HG02588 (cell line): ENCODE data around the gene ABCA3.
"Not testable (repeated sequence)": the region's sequence is repeated elsewhere in the genome, so short reads cannot be mapped to it uniquely, and the experiment has no call there.

Source experiments
- ATAC-seq: cut with Tn5 transposase; IDR thresholded peaks from one replicate; pipeline ENCODE4 v1.9.1; 2021; ENCODE audit warnings: mild to moderate bottlenecking, moderate library complexity; ENCODE audit not compliant: unreplicated experiment

Gene ABCA3

DNA sequence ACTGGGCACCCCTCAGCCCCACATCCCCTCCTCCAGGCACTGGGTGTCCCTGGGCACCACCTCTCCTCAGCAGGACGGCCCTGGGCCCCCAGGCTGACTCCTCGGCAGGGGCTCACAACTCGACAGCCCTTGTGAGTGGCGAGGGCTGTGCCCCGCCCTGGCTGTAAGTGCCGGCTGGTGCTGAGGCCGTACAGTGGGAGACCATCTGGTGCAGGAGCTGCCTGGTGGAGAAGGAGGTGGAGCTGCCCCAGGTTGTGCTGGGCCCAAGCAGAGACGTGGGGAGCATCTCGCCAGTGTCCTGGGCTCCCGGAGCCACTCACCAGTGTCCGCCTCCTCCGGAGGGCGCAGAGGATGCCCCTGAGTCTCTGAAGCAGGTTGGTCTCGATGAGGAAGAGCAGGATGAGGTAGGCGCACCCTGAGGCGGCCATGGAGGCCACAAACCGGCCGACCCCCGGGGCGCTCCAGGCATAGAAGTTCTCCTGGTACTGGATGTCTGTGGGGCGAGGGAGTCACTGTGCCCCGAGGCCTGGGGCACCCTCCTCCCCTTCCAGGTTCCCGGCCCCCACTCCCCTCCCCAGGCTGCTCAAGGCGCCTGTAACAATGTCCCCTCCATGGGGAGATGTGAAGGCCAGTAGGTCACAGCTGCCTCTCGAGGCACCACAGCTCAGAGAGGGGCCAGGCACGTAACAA is 57.5 kb downstream of the ABCA3 start:
- no peak for ATAC-seq

DNA sequence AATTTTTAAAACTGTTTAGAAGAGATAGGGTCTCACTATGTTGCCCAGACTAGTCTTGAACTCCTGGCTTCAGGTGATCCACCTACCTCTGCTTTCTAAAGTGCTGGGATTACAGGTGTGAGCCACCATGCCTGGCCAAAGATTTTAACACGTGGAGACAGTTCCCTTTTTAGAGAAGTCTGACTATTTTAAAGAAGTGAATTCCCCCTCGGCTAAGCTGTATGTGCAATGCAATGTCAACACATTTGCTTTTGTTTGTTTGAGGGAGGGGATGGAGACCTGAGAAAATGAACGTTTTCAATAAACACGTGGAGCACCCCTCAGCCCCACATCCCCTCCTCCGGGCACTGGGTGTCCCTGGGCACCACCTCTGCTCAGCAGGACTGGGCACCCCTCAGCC is 58.3 kb downstream of the ABCA3 start:
- no peak for ATAC-seq

DNA sequence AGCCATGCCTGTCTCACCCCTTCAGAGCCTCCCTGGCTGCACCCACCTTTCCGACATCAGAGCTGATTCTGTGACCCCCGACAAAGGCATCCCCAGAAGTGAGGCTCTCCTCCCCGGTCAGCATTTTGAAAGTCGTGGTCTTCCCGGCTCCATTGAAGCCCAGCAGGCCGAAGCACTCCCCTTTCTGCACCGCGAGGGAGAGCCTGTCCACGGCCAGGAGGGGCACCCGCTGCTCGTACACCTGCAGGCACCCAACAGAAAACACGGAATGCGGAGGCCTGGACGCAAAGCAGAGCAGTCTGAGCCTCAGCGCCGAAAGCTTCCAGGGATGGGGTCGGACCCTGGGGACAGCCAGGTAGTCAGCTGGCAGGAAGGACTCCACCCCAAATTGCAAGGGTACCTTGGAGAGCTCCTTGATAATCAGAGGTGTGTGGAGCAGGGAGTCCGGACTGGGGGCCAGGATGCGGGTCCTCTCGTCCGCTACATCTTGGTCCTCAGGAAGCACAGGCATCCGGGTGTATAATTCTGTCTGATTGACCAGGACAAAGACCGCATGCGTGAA is 59.5 kb downstream of the ABCA3 start:
- no peak for ATAC-seq

DNA sequence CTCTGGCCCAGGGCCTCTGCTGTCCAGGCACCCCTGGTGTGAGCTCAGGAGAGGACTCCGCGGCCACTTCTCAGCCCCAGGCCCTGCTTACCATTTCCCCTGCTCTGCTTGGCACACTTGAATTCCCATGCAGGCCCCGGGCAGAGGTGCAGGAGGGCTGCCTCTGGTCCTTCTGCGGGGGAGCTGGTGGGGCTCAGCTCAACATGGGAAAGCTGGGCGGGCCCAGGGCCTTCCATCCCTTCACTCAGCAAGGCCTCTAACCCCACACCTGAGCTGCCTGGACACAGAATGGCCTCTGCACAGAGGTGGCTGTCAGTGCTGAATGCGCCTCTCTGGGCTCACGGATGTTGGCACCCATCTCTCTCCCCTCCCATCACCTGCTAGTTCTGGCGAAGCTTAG is 60.1 kb downstream of the ABCA3 start:
- ATAC-seq = no peak

DNA sequence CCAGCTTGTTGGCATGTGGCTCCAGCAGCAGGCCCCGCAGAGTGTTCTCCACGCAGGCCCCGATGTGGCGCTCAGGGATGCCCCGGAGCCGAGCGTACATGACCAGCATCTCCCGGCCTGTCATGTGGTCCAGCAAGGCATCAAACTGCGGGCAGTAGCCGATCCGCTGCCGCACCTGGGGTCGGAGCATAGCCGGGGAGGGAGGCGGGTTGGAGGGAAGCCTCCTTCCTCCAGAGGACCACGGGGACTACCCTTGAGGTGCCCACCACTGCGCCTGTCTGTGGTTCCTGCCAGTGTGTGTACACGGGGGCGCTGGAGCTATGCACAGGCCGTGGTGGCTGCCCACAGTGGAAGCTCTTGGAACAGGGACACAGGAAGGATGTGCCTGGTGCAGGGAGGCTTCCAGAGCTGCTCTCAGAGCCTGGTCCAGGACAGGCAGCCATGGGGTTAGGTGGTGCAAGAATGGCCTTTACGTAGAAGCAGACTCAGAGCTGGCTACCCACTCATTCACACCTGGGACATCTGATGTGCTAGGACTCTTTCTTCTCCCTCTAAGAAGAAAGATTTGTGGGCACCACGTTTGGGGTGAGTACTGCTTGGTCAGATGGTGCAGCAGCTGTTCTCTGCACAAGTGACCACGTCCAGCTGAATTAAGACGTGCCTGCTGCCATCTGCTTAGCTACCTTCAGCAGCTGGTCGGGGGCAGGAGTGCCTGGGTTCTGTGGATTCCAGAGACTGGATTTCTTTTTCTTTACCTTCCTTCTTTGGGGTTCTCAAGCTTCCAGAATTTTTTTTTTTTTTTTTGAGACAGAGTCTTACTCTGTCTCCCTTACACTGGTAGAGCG is 61.4 kb downstream of the ABCA3 start:
- no peak for ATAC-seq

DNA sequence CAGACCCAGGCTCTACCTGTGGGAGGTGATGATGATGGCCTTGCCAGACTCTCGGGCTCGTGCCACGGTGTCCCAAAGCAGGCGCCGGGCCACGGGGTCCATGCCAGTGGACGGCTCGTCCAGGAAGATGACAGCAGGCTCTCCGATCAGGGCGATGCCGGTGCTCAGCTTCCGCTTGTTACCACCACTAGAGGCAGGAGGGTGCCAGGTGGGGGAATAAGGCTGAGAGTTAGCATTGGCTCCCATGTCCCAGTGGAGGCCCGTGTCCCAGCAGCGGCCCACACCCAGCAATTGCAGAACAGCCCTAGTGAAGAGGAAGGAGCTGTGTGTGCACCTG is 62.3 kb downstream of the ABCA3 start:
- ATAC-seq = no peak

DNA sequence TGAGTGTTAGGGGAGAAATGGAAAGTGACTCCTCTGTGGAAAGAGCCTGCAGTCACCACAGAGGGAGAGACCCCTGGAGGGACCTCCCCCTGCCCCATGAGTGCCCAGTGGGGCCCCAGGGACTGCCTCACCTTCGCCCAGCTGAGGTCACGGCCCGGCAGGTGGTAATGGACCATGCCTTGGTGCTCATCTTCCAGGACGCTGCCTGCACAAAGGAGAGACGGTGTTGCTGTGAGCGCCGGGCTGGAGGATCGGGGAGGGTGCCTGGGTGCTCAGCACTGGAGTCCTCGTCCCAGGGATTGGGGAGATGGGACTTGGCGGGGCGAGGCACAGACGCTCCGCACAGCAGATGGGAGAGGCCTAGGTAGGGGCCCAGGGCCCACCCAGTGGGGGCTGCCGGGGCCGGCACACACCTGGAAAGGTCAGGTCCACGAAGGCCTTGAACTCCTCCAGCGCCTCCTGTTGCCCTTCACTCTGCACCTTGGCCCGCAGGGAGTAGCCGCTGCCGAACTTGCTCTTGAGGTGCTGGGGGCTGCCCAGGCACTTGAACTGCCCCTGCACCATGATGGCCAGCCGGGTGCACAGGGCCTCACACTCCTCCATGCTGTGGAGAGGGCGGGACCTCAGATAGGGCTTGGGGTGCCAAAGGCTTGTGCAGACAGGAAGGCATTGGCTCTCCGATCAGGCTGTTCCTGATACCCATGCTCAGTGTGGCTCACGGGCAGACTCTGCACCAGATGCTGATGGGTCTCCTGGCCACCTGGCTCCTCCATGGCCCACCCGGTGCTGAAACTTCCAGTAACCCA is 62.9 kb downstream of the ABCA3 start:
- ATAC-seq = no peak

DNA sequence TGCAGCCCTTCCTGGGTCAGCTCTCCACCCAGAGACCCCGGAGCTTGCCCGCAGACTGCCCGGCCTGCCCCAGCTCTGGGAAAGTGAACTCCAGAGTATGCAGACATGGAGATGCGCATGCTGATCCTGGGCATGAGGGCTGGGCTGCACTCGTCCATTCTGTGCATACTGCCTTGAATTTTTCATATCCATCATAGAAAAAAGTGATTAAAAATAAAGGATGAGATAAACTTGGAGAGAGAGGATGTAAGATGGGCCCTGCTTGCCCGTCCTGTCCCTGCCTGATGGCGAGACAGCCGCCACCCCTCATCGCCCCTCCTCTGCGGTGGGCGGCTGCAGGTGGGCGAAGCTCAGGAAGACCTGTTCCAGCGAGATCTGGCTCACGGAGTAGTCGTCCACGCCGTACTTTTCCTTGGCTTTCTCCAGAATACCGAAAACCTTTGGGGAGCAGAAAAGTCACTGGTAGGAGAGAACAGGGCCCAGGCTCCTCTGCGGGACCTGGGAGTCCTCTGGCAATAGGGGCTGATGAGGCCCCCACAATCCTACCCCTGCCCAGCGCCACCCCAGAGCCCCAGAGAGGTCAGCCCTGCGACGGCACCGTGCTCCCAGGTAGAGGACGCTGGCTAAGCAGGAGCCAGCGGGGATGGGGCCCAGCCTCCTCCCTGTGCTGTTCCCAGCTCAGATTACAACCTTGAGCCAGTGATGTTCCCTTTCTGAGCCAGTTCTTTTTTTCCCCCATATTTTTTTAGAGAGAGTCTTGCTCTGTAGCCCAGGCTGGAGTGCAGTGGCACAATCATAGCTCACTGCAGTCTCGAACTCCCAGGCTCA is 63.9 kb downstream of the ABCA3 start:
- ATAC-seq = no peak

DNA sequence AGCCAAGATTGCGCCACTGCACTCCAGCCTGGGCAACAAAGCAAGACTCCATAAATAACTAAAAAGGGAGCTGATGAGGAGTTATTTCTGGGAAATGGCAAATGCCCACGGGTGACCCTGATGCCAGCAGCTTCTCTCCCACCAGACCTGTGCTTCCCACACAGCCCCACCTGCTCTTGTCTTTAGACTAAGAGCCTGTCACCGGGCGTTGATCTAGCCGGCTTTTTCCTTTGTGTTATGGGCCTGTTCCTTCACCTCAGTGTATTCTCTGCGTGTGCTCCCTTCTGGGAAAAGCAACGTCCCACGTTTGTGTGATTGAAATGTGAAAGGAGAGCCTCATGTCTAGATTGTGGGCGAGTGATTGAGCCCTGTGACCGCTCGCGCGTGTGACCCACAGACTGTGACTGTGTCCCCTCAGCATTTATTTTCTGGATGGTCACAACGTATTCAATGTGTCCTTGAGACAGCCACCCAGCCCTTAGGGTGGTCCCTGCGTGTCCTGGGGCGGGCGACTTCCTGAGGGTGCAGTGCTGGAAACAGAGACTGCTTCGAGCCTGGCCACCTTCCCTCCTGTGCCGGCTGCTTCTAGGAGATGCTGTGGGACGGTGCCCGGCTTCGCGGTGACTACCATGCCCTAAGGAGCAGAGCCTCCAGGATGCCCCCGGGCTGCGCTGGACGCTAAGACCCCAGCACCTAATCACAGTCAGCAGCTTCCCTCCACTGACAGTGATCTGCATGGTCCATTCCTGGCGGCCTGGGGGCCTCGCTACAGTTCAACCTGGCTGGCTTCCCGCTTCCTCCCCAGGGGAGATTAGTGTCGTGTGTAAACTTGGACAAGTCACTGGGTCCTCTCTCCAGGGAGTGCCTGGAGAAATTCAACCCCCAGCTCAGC is 64.8 kb downstream of the ABCA3 start:
- no peak for ATAC-seq

DNA sequence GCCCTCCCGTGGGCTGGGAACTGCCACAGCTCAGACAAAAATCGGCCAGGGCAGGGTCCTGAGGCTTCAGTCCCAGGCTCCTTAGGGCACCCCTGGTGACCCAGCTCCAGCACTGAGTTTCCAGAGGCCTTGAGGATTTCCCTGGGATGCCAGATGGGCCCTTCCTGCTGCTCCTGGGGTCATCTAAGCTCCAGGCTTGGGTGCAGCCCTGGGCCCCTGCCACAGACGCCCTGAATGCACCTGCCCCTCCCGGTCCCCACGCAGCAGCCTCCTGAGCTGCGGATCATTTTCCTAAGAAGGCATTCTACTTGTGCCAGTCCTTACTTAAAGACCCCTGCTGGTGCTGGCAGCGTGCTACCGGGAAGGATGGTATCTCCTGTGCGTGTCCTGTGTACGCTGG is 66.6 kb downstream of the ABCA3 start:
- ATAC-seq = no peak

DNA sequence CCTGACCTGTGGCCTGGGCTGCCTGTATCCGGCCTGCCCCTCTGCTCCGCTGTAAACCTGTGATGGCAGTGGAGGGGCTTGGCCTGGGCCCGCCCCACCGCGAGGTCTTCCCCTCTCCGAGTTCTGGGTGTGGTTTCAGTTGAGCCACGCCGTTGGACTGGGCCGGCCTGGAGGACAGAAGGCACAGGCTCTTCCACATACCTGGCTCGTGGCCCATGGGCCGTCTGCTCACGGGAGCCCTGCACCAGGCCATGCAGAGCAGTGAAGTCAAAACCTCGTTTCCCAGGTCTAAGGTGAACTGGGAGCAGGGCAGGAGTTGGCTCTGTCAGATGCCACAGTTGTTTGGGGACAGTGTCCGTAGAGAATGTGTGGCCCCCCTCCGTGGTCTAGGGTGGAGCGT is 67.0 kb downstream of the ABCA3 start:
- ATAC-seq = no peak

DNA sequence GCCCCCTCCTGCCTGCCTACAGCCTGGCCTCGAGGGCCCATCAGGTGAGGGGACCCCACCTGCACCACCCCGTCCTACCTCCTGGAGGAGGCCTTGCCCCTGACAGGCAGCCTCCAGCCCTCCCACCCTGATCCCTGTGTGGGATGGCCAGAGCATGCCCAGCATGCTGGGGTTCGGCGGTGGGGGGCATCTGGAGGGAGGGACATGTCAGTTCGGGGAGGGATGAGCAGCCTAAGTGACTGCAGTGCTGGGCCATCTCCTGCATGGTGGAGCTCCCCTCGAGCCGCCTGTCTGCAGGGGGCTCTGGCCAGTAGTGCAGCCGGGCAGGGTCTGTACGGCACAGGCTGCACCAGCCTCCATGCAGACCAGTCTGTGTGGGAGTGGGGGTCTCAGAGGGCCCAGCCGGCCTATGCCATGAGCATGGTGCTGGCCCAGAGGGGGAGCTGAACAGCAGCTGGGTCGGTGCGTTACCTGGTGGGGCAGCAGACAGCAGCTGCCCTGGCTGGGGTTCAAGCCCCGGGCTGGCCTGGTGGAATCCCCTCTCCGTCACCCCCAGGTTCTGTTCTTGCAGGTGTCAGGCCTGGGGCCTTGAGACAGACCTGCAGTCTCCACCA is 68.6 kb downstream of the ABCA3 start:
- ATAC-seq = no peak

DNA sequence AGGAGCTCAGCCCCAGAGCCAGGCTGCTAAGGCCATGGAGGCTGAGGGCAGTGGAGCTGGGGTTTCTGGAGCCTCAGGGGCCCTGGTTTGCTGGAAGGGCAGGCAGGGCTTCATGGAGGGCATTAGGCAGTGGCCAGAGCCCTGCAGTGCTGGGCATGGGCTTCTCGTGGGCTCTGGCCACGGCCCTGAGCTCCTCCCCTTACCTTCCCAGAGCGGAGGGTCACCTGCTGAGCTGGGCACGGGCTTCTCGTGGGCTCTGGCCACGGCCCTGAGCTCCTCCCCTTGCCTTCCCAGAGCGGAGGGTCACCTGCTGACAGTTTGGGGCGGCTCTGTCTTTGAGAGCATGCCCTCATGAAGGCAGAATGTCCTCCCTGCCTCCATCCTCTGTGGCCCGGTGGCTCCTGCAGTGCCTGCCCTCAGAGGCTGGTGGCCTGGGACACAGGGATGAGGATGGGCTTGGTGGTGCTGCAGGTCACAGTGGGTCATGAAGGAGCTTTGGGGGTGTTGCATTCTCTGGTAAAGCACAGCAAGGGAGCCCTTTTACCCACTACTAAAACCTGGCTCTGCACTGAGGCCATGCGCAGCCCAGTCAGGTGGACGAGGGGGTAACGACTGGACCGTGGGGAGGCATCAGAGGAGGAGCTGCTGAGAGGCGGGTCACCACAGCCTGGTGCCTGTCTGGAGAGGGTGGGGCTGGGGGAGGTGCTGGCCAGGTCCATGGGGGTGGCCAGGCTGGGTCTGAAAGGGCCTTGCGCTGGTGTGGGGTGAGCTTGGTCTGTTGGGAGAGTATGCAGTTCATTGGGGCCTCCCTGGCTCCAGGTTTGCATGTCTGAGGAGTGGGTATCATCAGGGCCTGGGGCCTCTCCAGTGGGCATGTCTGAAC is 69.7 kb downstream of the ABCA3 start:
- no peak for ATAC-seq

DNA sequence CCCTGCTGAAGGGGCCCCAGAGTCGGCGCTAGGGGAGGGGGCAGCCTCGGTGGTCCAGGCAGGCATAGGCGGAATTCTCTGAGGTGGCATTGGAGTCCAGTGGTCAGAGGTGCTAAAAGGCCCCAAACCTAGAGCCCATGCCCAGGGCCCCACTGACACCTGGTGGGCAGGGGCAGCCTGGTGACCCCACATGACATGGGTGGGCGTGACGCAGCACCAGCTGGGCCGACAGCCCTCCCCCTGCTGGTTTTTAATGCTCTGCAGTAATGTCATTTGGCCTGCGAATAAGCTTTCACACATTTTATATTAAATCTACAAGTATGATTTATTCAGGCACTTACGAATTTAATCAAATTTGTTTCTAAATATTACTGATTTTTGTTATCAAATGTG is 70.5 kb downstream of the ABCA3 start:
- no peak for ATAC-seq

DNA sequence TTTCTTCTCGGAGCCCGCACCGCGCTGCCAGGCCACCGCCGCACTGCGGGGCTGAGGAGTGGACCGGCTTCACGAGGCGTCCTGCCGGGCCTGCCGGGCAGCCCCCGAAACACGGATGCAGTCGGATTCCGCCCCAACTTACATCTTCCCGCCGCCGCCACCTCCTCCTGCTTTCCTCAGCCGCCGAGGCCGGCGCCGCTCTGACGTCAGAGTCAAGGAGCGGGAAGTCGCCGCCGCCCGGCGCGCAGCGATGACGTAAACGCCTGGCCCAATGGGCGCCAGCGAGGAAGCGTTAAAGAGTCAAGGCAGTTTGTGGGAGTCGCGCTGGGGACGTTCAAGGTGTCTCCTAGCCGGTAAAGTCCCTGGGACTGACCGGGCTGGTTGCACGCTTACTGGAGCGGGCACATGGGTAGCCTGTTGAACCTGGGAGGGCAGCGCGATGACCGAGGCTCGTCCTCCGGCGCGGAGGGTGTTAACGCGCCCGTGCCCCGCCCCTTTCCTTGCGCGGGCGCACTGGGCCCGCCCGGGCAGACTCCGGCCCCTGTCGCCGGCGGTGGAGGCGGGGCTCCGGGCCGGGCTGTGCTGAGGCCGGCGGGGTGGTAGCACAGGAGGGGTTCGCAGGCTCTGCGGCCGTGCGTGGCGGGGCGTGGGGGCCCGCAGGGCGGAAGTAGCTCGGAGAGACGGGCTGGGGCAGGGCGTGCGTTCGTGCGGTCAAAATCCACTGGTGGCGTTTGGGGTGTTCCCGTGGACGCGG is 72.4 kb downstream of the ABCA3 start, which contains the start of gene RNPS1:
Gene RNPS1, minus strand, starts transcription at position 214 of the 754 bp plus-strand sequence. CDS start 3,483 bp downstream, outside the sequence.
- ATAC-seq = peak; percentile 72

DNA sequence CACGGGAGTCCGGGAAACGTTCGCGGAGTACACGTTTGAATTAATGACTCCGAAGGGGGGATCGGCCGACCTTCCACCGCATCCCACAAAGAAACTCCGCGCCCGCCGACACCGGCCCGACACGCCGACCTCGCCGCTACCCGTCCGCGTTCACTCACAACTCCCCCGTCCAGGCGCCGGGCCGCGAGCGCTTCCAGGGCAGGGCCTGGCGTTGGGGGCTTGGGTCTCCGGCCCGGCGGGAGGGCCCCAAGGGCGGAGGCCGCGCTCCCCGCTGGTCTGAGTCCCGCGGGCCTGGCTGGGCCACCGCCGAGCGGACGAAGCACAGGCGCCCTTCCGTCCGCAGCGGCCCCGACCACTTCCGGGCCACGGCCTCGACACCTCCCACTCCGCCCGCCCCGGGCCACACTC is 73.0 kb downstream of the ABCA3 start:
- ATAC-seq = peak; percentile 54

DNA sequence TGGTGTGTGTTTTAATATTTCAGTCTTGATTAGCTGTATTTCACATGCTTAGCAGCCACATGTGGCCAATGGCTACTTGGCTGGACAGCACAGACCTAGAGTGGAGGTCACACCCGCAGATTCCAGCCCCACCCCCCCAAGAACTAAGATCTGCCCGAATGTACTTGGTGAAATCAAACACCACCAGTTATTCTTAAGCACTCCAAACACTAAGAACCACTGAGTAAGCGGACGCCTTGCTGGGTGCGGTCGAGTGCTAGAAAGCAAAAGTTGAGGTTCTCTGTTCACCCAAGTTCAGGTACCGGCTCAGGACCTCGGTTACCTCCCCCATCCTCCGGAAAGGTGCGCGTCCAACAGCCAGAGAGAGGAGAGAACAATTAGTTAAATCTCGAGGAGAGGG is 73.6 kb downstream of the ABCA3 start:
- ATAC-seq = not testable (repeated sequence)
